NT2/D1 (cell line): Measurements from ENCODE around the gene KIF2B.

Experiments used
- DNase-seq: peaks from one replicate; pipeline ENCODE4 v3.0.0-alpha.2; 2011; ENCODE audit warnings: low read depth, low spot score
- H3K27me3 ChIP-seq: 2 replicates; pipeline ENCODE4 v1.6.0; 2011; ENCODE audit warnings: mild to moderate bottlenecking; ENCODE audit not compliant: insufficient read length, insufficient read depth
- H3K36me3 ChIP-seq: 2 replicates; pipeline ENCODE4 v1.6.1; 2011; ENCODE audit warnings: mild to moderate bottlenecking, low read length, mixed read lengths; ENCODE audit not compliant: insufficient read depth, insufficient read length
- H3K4me1 ChIP-seq: 2 replicates; pipeline ENCODE4 v1.5.1; 2011; ENCODE audit not compliant: insufficient read depth, insufficient read length
- H3K4me3 ChIP-seq: 2 replicates; pipeline ENCODE4 v1.5.1; 2011; ENCODE audit warnings: low read depth; ENCODE audit not compliant: insufficient read length
- H3K9ac ChIP-seq: 2 replicates; pipeline ENCODE4 v1.6.0; 2011; ENCODE audit warnings: low read depth; ENCODE audit not compliant: insufficient read length
- H3K9me3 ChIP-seq: 2 replicates; pipeline ENCODE4 v1.5.1; 2011; ENCODE audit warnings: mild to moderate bottlenecking, low read length; ENCODE audit not compliant: insufficient read depth
- SUZ12 ChIP-seq: IDR thresholded peaks from 2 replicates; pipeline ENCODE4 v1.6.1; 2011; ENCODE audit not compliant: insufficient read length, insufficient read depth; ENCODE audit errors: extremely low read depth
- YY1 ChIP-seq: IDR thresholded peaks from 2 replicates; pipeline ENCODE4 v1.6.1; 2011; ENCODE audit not compliant: insufficient read length, insufficient read depth
- ZNF274 ChIP-seq: IDR thresholded peaks from 2 replicates; pipeline ENCODE4 v1.6.1; 2011; ENCODE audit warnings: mild to moderate bottlenecking, low read depth, low read length

The KIF2B gene

GRCh38 chr17:53822764-53823163 lies at the start of gene KIF2B:
Gene KIF2B, plus strand, starts transcription at chr17:53822927. Its CDS starts 107 bp downstream, at chr17:53823034.
- no peaks in the 10 kb centered on the region for H3K4me1 ChIP-seq
- H3K4me3 ChIP-seq, result no peak within 1 kb of the TSS
- TF ChIP-seq SUZ12, result no peak
- no peak for TF ChIP-seq ZNF274
- no peak for TF ChIP-seq YY1

GRCh38 chr17:53780320-53780719 lies 42.4 kb upstream of the KIF2B start:
- TF ChIP-seq YY1 (no peak), SUZ12 (no peak), ZNF274 (no peak)
- Histone ChIP-seq H3K4me3 (no peak overlapping the region), H3K9ac (no peak overlapping the region), H3K36me3 (no peaks in the 10 kb centered on the region), H3K27me3 (no peaks in the 10 kb centered on the region), H3K9me3 (no peaks in the 10 kb centered on the region), H3K4me1 (no peaks in the 10 kb centered on the region)
- no peak for DNase-seq

More at GRCh38 chr17:53822764-53823163, at the start of gene KIF2B:
- DNase-seq, result no peak
- Histone ChIP-seq H3K27me3 (no peaks in the 10 kb centered on the region), H3K36me3 (no peaks in the 10 kb centered on the region), H3K9ac (no peak within 1 kb of the TSS), H3K9me3 (no peaks in the 10 kb centered on the region)

GRCh38 chr17:53791551-53791950 lies 31.2 kb upstream of the KIF2B start:
- Histone ChIP-seq H3K4me3 (no peak overlapping the region), H3K4me1 (no peaks in the 10 kb centered on the region), H3K27me3 (no peaks in the 10 kb centered on the region), H3K36me3 (no peaks in the 10 kb centered on the region), H3K9ac (no peak overlapping the region), H3K9me3 (no peaks in the 10 kb centered on the region; the same call in 1 of the 2 replicates)
- DNase-seq, result no peak
- TF ChIP-seq SUZ12 (no peak), YY1 (no peak), ZNF274 (no peak)

- Histone ChIP-seq H3K9ac (no peak overlapping the region), H3K4me1 (no peaks in the 10 kb centered on the region), H3K36me3 (no peaks in the 10 kb centered on the region), H3K9me3 (no peaks in the 10 kb centered on the region; the same call in 1 of the 2 replicates), H3K4me3 (no peak overlapping the region), H3K27me3 (no peaks in the 10 kb centered on the region)
- TF ChIP-seq YY1 (no peak), ZNF274 (no peak), SUZ12 (no peak)
- no peak for DNase-seq
These were observed 30.3 kb upstream of the KIF2B start for GRCh38 chr17:53792451-53792850.

GRCh38 chr17:53792997-53793396 lies 29.7 kb upstream of the KIF2B start:
- Histone ChIP-seq H3K4me3 (no peak overlapping the region), H3K9ac (no peak overlapping the region), H3K9me3 (no peaks in the 10 kb centered on the region; the same call in 1 of the 2 replicates), H3K4me1 (no peaks in the 10 kb centered on the region), H3K27me3 (no peaks in the 10 kb centered on the region), H3K36me3 (no peaks in the 10 kb centered on the region)
- TF ChIP-seq SUZ12 (no peak), YY1 (no peak), ZNF274 (no peak)
- no peak for DNase-seq

GRCh38 chr17:53794875-53795274 lies 27.9 kb upstream of the KIF2B start:
- no peaks in the 10 kb centered on the region for H3K36me3 ChIP-seq
- no peak for TF ChIP-seq YY1
- no peak for TF ChIP-seq ZNF274
- no peak for TF ChIP-seq SUZ12
- H3K27me3 ChIP-seq, result no peaks in the 10 kb centered on the region
- H3K9ac ChIP-seq, result no peak overlapping the region
- H3K4me1 ChIP-seq, result no peaks in the 10 kb centered on the region
- no peak for DNase-seq
- no peaks in the 10 kb centered on the region; the same call in 1 of the 2 replicates for H3K9me3 ChIP-seq
- no peak overlapping the region for H3K4me3 ChIP-seq

GRCh38 chr17:53796642-53797041 lies 26.1 kb upstream of the KIF2B start:
- Histone ChIP-seq H3K4me1 (no peaks in the 10 kb centered on the region), H3K9ac (no peak overlapping the region), H3K36me3 (no peaks in the 10 kb centered on the region), H3K27me3 (no peaks in the 10 kb centered on the region), H3K4me3 (no peak overlapping the region), H3K9me3 (no peaks in the 10 kb centered on the region; the same call in 1 of the 2 replicates)
- TF ChIP-seq SUZ12 (no peak), YY1 (no peak), ZNF274 (no peak)
- DNase-seq, result no peak

- TF ChIP-seq SUZ12 (no peak), YY1 (no peak), ZNF274 (no peak)
- H3K4me1 ChIP-seq, result no peaks in the 10 kb centered on the region
- H3K36me3 ChIP-seq, result no peaks in the 10 kb centered on the region
- H3K9ac ChIP-seq, result no peak overlapping the region
- H3K4me3 ChIP-seq, result no peak overlapping the region
- no peak for DNase-seq
- H3K9me3 ChIP-seq, result no peaks in the 10 kb centered on the region
- H3K27me3 ChIP-seq, result no peaks in the 10 kb centered on the region
These were observed 25.2 kb upstream of the KIF2B start for GRCh38 chr17:53797501-53797900.
